Activated CD8-positive, alpha-beta memory T cell treated with anti-CD3 and anti-CD28 coated beads, Interleukin-2, amount 10 ng/mL, durations not matched to agents 7 days and 5 days (primary cell): ENCODE results near the gene EBF3. TPM values are rescaled to one million over a fixed set of nuclear protein-coding genes. Genes with fewer than 3 reads are reported as not detected.

Source experiments
- ATAC-seq: fragments of 150-1000 bp; cut with Tn5 transposase; one replicate; pipeline ENCODE4 v1.10.0; 2021; ENCODE audit warnings: moderate library complexity
- CTCF ChIA-PET: fragments of 350-600 bp; sonication (Branson Sonifier 250); formaldehyde crosslinking; loops from one replicate; lab custom pipeline; 2021; ENCODE audit warnings: antibody characterized with exemption; lab: Charles Lee
- DNase-seq: peaks from one replicate; pipeline ENCODE4 v3.0.0-alpha.2; 2020
- H3K27ac Mint-ChIP-seq: one replicate; pipeline ENCODE4 v1.8.0; 2021; ENCODE audit warnings: mild to moderate bottlenecking, mixed read lengths
- H3K27me3 Mint-ChIP-seq: one replicate; pipeline ENCODE4 v1.8.0; 2021; ENCODE audit warnings: mixed read lengths
- H3K36me3 Mint-ChIP-seq: one replicate; pipeline ENCODE4 v1.8.0; 2021; ENCODE audit warnings: mild to moderate bottlenecking, mixed read lengths
- H3K4me1 Mint-ChIP-seq: one replicate; pipeline ENCODE4 v1.8.0; 2021; ENCODE audit warnings: mixed read lengths
- H3K4me3 Mint-ChIP-seq: one replicate; pipeline ENCODE4 v1.8.0; 2021; ENCODE audit warnings: mild to moderate bottlenecking, moderate library complexity, mixed read lengths
- H3K9me3 Mint-ChIP-seq: one replicate; pipeline ENCODE4 v1.8.0; 2022; ENCODE audit warnings: low read depth, mixed read lengths
- total RNA-seq, 2 experiments: library from RNA; stranded (reverse); gene quantifications; one replicate each; pipeline ENCODE4 v1.2.3, GENCODE V29; 2021

The EBF3 gene
- total RNA-seq, 2 experiments from 2014 or later = not detected

DNA sequence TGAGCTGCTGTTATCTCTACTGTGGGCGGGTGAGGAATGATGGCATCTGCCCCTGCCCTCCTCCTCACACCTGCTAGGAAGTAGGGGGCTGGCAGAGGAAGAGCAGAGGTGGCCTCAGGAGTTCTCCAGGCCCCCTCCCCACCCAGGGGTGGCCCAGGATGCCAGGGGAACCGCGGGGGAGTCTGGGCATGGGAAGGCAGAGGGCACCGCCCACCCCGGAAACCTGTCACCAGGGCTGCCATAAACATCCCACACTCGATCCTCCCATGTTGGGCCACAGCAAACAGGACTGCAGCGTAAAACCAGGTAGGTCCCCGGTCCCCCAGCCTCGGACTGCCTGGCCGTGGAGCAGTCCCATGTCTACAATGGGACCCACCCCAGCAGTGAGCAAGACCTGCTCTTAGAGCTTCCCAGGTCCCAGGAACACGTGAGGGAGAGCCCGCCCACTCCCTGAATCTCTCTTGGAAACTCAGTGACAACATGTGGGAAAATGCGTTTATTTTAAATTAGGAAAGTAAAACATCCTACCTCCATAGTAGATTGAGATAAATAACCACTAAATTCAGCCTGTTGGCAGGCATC, 23.4 kb downstream of the EBF3 start:
- DNase-seq = no peak
- Mint-ChIP-seq H3K4me3 (no peak overlapping the region), H3K27me3 (no peaks in the 10 kb centered on the region), H3K36me3 (no peaks in the 10 kb centered on the region), H3K27ac (no peak overlapping the region), H3K9me3 (no peaks in the 10 kb centered on the region), H3K4me1 (no peaks in the 10 kb centered on the region)
- CTCF ChIA-PET = no interaction called here
- no peak for ATAC-seq

DNA sequence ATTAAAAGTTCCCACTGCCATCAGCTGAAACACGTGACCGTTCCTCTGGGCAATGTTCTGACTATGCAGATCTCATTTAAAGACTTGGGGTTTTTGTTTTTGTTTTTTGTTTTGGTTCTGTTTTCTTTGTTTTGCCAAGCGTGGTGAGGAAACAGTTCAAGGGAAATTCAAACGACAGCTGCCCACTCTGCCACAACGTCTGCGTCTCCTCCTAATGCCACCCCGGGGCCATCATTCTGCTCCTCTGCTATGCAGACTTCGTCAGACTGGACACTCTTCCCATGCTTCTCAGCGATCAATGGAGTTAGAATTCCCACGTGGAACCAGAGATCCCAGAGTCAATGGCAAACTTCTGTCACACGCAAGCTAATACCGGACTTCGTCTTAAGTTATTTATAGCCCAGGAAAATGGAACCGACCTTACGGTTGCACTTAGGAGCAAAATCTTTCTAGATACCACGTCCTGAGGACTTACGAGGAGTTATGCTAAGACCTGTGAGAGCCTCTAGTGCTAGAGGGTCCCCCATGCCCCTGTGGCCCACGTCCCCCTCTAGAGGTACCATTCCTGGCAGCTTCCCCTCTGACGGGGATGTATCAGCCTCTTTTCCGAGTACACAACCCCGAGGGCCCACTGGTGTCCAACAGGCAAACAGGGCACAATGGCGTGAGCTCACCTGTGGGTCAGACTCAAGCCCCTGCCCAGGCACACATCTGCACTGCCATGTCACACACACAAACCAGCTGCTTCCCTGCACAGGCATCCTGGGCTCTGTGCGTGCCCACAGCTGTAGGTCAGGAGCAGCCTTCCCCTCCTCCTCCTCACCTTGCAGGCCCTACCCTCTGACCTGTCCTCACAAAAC, 24.4 kb downstream of the EBF3 start:
- Mint-ChIP-seq H3K4me3 (no peak overlapping the region), H3K27me3 (no peaks in the 10 kb centered on the region), H3K27ac (no peak overlapping the region), H3K9me3 (no peaks in the 10 kb centered on the region), H3K4me1 (no peaks in the 10 kb centered on the region), H3K36me3 (no peaks in the 10 kb centered on the region)
- CTCF ChIA-PET = no interaction called here
- DNase-seq (no peak), ATAC-seq (no peak)

DNA sequence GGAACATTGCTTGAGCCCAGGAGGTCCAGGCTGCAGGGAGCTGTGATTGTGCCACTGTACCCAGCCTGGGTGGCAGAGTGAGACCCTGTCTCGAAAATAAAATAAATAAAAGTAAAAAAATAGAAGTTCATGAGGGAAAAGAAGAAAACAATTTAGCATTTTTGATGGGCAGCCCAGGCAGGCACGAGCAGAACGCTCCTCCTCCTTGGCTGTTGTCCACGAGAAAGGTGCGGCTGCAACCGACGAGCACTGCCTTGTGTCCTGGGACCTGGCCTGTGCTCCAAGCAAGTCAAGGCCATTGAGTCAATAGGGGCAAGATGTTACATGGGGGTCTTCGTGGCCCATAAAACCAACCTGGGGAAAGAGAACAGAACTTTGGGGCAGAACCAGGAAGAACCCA, 25.6 kb downstream of the EBF3 start:
- no peak overlapping the region for H3K4me3 Mint-ChIP-seq
- no peak overlapping the region for H3K27ac Mint-ChIP-seq
- H3K9me3 Mint-ChIP-seq = no peaks in the 10 kb centered on the region
- ATAC-seq (no peak), DNase-seq (no peak)
- no peaks in the 10 kb centered on the region for H3K27me3 Mint-ChIP-seq
- no peaks in the 10 kb centered on the region for H3K36me3 Mint-ChIP-seq
- no peaks in the 10 kb centered on the region for H3K4me1 Mint-ChIP-seq
- CTCF ChIA-PET = no interaction called here

DNA sequence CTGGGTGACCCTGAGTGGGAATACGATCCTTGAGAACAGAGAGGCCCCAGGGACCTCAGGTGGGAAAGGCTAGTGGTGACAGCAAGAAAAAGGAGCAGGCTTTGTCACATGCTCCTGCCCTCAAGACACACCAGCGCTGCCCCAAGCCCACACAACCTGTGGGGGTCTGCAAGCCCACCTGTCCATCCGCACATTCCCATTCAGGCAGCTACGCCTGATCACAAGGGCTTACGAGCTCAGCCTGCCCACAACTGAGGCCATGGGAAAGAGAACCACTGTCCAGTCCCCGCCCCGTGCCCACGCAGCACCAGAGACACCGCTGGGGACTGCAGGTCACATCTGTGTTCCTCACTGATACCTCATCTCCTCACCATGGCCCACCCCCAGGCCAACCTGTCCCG, 26.7 kb downstream of the EBF3 start:
- H3K27me3 Mint-ChIP-seq = no peaks in the 10 kb centered on the region
- H3K36me3 Mint-ChIP-seq = no peaks in the 10 kb centered on the region
- no peak overlapping the region for H3K4me3 Mint-ChIP-seq

DNA sequence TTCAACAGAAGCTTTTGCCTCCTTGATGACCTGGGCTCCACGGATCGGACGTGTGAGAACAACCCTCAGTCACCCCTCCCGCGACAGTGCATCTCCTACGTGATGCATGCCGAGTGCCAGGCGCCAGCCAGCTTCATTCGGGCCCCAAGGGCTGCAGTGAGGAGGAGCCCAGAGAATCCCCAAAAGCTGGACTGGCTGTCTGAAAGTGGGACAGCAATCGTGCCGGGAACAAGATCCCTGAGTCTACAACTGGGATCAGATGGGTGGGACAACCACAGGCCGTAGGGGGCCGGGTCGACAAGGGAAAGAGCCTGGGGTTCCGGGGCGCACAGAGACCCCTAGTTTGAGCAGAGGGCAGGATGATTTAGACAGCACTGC, 27.2 kb downstream of the EBF3 start:
- no peaks in the 10 kb centered on the region for H3K27me3 Mint-ChIP-seq
- DNase-seq = no peak
- CTCF ChIA-PET = no interaction called here

More for the DNA sequence above, 26.7 kb downstream of the EBF3 start:
- Mint-ChIP-seq H3K9me3 (no peaks in the 10 kb centered on the region), H3K4me1 (no peaks in the 10 kb centered on the region), H3K27ac (no peak overlapping the region)
- CTCF ChIA-PET = no interaction called here
- ATAC-seq = no peak
- no peak for DNase-seq

DNA sequence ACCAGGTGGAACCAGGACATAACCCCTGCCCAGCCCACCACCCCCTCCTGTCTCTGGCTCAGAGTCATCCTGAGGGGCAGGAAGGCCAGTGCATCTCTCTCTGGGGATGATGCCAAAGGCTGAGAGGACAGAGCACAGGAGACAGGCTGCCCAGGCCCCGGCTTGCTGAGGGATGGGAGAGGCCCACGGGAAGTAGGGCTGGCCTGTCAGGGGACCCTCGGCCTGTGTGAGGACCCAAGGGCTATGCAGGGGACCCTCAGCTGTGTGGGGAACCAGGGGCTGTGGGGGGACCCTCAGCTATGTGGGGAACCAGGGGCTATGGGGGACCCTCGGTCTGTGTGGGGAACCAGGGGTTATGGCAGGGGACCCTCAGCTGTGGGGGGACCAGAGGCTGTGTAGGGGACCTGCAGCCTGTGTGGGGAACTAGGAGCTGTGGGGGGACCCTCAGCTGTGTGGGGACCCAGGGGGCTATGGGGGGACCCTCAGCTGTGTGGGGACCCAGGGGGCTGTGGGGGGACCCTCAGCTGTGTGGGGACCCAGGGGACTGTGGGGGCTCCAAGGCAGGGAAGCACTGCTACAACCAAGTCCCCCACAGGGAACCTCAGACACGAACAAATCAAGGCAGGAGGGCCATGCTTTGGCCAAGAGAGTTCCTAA, 27.7 kb downstream of the EBF3 start:
- Mint-ChIP-seq H3K36me3 (no peaks in the 10 kb centered on the region), H3K27ac (no peak overlapping the region)

More for the DNA sequence above, 27.2 kb downstream of the EBF3 start:
- no peak overlapping the region for H3K27ac Mint-ChIP-seq
- ATAC-seq = no peak
- H3K9me3 Mint-ChIP-seq = no peaks in the 10 kb centered on the region
- H3K4me1 Mint-ChIP-seq = no peaks in the 10 kb centered on the region
- no peak overlapping the region for H3K4me3 Mint-ChIP-seq
- no peaks in the 10 kb centered on the region for H3K36me3 Mint-ChIP-seq

DNA sequence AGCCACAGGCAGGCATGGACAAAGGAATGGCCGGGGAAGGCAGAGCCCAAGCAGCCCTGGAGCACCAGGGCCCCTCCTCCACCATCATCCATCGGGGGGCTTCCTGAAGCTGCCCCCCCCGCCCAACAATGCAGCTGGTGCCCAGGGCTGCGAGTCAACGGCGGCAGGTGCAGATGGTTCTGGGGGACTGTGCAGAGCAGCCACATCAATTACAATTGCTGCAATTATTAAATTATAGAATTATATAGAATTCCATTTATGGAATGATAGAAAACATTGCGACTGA, 28.3 kb downstream of the EBF3 start:
- H3K4me1 Mint-ChIP-seq = no peaks in the 10 kb centered on the region
- H3K27ac Mint-ChIP-seq = no peak overlapping the region
- H3K27me3 Mint-ChIP-seq = no peaks in the 10 kb centered on the region
- H3K36me3 Mint-ChIP-seq = no peaks in the 10 kb centered on the region
- H3K4me3 Mint-ChIP-seq = no peak overlapping the region
- no peak for DNase-seq
- CTCF ChIA-PET = no interaction called here
- ATAC-seq = no peak
- no peaks in the 10 kb centered on the region for H3K9me3 Mint-ChIP-seq

More for the DNA sequence above, 27.7 kb downstream of the EBF3 start:
- Mint-ChIP-seq H3K9me3 (no peaks in the 10 kb centered on the region), H3K4me3 (no peak overlapping the region), H3K4me1 (no peaks in the 10 kb centered on the region), H3K27me3 (no peaks in the 10 kb centered on the region)
- CTCF ChIA-PET = no interaction called here
- no peak for ATAC-seq
- DNase-seq = no peak

DNA sequence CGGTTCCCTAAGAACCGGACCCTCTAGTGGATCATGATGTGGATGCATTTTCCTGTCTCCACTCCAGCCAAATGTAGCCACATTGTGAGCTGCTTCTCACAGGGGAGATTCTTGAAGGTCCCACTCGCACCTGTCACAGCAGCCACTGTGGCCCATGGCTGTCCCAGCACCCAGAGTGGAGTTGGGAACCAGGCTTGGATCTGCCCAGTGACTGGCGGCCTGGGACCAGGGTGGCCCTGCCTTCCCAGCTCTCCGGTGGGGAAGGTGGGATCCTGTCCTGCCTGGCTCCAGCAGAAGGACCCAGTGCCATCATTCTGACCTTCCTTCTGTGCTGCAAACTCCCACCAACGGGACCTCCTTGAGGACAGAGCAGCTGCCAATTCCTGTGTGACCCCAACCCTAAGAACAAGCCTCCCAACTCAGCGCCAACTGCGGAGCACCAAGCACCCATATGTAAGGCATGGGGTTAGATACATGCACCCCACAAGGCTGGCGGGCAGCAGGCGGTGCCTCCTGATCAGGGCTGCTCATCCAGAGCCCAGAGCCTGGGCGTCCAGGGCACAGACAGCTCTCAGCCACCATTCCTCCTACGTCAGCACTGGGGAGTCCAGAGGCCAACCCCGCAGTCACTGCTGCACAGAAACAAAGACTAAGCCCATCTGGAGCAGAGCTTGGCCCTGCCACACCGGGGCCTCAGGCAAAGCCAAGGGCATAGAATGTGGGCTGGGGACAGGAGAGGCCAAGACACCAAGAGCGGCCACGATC, 28.8 kb downstream of the EBF3 start:
- Mint-ChIP-seq H3K9me3 (no peaks in the 10 kb centered on the region), H3K27ac (no peak overlapping the region), H3K36me3 (no peaks in the 10 kb centered on the region), H3K4me3 (no peak overlapping the region), H3K4me1 (no peaks in the 10 kb centered on the region), H3K27me3 (no peaks in the 10 kb centered on the region)
- DNase-seq (no peak), ATAC-seq (no peak)
- CTCF ChIA-PET = no interaction called here

DNA sequence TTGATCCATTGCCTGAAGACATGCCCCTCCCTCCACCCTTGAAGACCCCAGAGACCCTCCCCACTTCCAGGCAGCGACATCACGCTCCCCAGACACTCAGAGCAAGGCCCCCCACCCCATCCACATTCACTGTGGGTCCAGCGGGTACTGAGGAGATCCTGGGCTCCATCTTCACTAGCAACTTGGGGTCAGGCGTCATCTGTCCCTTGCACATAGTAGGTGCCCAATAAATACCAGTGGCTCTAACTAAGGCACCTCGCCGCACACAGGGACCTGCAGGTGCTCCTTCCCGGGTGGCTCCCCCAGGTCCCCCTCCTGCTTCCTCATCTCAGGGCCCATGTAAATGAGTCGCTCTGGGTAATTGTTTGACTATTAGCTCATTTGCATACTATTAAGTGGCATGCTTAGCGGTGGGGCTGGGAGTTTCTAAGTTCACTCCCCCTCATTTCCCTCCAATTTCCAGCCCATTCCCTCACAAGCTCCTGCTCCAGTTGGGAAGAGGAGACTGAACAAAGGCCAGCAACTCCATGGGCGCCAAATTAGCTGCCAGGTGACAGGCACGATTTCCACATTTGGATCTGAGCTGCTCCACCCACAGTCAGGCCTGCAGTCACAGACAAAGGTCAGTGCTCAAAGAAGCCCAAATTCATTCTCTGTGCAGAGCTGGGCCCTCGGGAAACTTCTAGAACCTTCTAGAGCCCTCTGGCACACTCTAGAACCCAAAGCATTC, 29.7 kb downstream of the EBF3 start:
- Mint-ChIP-seq H3K9me3 (no peaks in the 10 kb centered on the region), H3K4me1 (no peaks in the 10 kb centered on the region), H3K36me3 (no peaks in the 10 kb centered on the region), H3K27me3 (no peaks in the 10 kb centered on the region), H3K4me3 (no peak overlapping the region), H3K27ac (no peak overlapping the region)
- DNase-seq (no peak), ATAC-seq (no peak)
- CTCF ChIA-PET = interaction anchor here (1.0 kb wide), 1 partner anchor 45 kb away, joined by 3 read pairs; no protein-coding TSS in a partner anchor

DNA sequence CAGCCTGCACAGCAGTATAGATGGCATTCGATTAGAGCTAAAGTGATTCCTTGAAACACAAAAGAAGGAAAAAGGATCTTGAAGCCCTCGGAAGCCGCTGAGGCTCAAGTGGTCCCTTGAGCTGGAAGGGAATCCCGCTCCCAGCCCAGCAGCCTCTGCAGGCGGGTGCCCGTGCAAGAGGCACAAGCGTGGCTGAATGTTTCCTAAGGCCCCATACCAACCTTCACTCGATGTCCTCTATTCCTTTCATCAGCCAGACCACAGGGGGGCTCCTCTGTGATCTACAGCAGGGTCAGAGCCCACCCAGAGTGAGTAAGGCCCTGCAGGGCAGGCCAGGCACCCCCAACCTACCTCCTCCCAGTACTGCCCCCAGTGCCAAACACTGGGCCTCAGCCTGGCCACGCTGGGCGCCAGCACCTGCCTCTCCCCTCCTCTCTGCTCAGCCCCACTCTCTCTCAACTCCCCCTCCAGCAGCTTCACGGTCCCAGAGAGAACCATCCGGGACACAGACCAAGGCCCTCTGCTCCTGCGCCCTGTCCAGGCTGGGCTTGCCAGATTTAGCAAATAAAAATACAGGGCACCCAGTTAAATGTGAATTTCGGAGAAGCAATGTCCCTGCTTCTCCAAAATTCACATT, 30.5 kb downstream of the EBF3 start:
- H3K4me3 Mint-ChIP-seq = no peak overlapping the region
- no peaks in the 10 kb centered on the region for H3K4me1 Mint-ChIP-seq
- ATAC-seq (no peak), DNase-seq (no peak)
- H3K36me3 Mint-ChIP-seq = no peaks in the 10 kb centered on the region
- no peaks in the 10 kb centered on the region for H3K9me3 Mint-ChIP-seq
- H3K27ac Mint-ChIP-seq = no peak overlapping the region
- H3K27me3 Mint-ChIP-seq = no peaks in the 10 kb centered on the region
- CTCF ChIA-PET = interaction anchor here (1.0 kb wide), 1 partner anchor 45 kb away, joined by 3 read pairs; no protein-coding TSS in a partner anchor

DNA sequence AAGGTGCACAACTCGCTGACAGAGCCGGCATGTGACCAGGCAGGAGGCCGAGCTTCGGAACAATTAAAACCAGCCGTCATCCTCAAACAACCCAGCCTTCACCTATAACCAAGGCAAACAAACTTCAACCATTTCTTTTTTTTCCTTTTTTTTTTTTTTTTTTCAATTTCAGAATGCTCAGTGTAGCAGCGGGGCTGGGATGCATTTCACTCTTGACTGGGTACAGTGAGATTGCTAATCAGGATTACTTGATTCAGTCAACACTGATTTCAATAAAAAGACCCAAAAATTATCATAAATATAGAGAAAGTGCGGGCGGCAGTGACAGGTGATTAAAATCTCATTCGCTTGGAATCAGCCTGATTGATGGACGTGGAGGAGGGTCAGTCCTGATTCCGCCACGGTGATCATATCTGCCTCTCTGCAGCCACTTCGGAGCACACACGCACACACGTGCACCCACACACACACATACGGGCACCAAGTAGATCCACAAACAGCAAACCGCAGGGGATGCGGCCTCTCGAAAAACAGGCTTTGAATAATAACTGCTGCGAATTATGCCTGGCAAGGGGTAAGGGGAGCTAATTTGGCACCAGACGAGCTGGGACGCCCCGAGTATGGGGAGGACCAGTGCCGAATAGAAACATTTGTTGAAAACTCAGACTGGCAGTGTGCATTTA, 31.2 kb downstream of the EBF3 start:
- Mint-ChIP-seq H3K9me3 (no peaks in the 10 kb centered on the region), H3K4me1 (no peaks in the 10 kb centered on the region), H3K36me3 (no peaks in the 10 kb centered on the region), H3K27ac (no peak overlapping the region), H3K4me3 (no peak overlapping the region), H3K27me3 (no peaks in the 10 kb centered on the region)
- CTCF ChIA-PET = no interaction called here
- DNase-seq = no peak
- ATAC-seq = no peak

DNA sequence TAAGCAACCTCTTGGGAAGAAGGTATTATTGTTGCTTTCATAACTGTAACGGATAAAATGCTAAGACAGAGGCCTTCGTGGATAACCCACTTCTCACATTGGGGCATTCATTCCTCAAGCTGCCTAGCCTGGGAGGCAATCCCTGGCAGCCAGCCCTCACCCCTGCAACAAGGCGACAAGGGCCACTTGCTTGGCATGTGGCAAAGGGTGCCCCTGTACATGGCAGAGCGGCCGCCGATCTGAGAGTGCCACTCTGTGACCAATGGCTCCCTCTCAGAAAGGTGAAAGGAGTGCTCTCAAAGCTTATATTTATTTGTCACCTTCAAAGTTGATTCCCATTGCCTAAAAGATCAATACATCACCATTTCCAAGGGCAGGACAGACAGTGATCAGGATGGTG, 31.9 kb downstream of the EBF3 start:
- Mint-ChIP-seq H3K4me3 (no peak overlapping the region), H3K36me3 (no peaks in the 10 kb centered on the region), H3K27me3 (no peaks in the 10 kb centered on the region), H3K4me1 (no peaks in the 10 kb centered on the region), H3K9me3 (no peaks in the 10 kb centered on the region), H3K27ac (no peak overlapping the region)
- CTCF ChIA-PET = no interaction called here
- no peak for DNase-seq
- no peak for ATAC-seq
